Neural progenitor cell (in vitro differentiated cells): ENCODE results near the gene PC. TPM values are rescaled to one million over a fixed set of nuclear protein-coding genes. Genes with fewer than 3 reads are reported as not detected.

Experiments
- DNase-seq: peaks from one replicate; pipeline ENCODE4 v3.0.0-alpha.2; 2016; ENCODE audit warnings: low spot score
- H2AFZ ChIP-seq: fragments of 200-600 bp; sonication (generic); replicated peaks from 2 replicates; pipeline ENCODE4 v1.6.1; 2016; ENCODE audit warnings: antibody characterized with exemption
- H3F3A ChIP-seq: fragments of 200-600 bp; sonication (generic); 2 replicates; pipeline ENCODE4 v1.6.1; 2016; ENCODE audit warnings: antibody characterized with exemption, low read depth
- H3K27ac ChIP-seq: fragments of 200-600 bp; sonication (generic); 2 replicates; pipeline ENCODE4 v1.5.1; 2016; ENCODE audit warnings: mild to moderate bottlenecking
- H3K27me3 ChIP-seq: fragments of 200-600 bp; sonication (generic); 2 replicates; pipeline ENCODE4 v1.6.1; 2016; ENCODE audit warnings: mild to moderate bottlenecking, moderate library complexity
- H3K36me3 ChIP-seq: fragments of 200-600 bp; sonication (generic); 2 replicates; pipeline ENCODE4 v1.5.1; 2016
- H3K4me1 ChIP-seq: fragments of 200-600 bp; sonication (generic); 2 replicates; pipeline ENCODE4 v1.6.1; 2016; ENCODE audit warnings: mixed run types
- H3K4me2 ChIP-seq: fragments of 200-600 bp; sonication (generic); 2 replicates; pipeline ENCODE4 v1.6.1; 2016
- H3K4me3 ChIP-seq: fragments of 200-600 bp; sonication (generic); 2 replicates; pipeline ENCODE4 v1.5.1; 2016
- H3K79me2 ChIP-seq: fragments of 200-600 bp; sonication (generic); 2 replicates; pipeline ENCODE4 v1.6.1; 2016; ENCODE audit warnings: low read depth
- H3K9ac ChIP-seq: fragments of 200-600 bp; sonication (generic); 2 replicates; pipeline ENCODE4 v1.6.1; 2016
- H3K9me3 ChIP-seq: fragments of 200-600 bp; sonication (generic); 2 replicates; pipeline ENCODE4 v1.5.1; 2016; ENCODE audit warnings: low read depth
- H4K20me1 ChIP-seq: fragments of 200-600 bp; sonication (generic); 2 replicates; pipeline ENCODE4 v1.6.1; 2016; ENCODE audit warnings: low read depth
- H3K27ac Mint-ChIP-seq: 3 replicates; pipeline ENCODE4 v1.8.0; 2021; ENCODE audit warnings: mixed read lengths
- H3K27me3 Mint-ChIP-seq: 2 replicates; pipeline ENCODE4 v1.8.0; 2022; ENCODE audit warnings: low read depth, mild to moderate bottlenecking, inconsistent platforms, moderate library complexity, mixed read lengths; ENCODE audit not compliant: insufficient read depth
- H3K36me3 Mint-ChIP-seq: 3 replicates; pipeline ENCODE4 v1.8.0; 2021; ENCODE audit warnings: mixed read lengths
- H3K4me1 Mint-ChIP-seq: 3 replicates; pipeline ENCODE4 v1.8.0; 2021; ENCODE audit warnings: mixed read lengths
- H3K4me3 Mint-ChIP-seq: 3 replicates; pipeline ENCODE4 v1.8.0; 2021; ENCODE audit warnings: mild to moderate bottlenecking, moderate library complexity, mixed read lengths
- H3K9me3 Mint-ChIP-seq: 3 replicates; pipeline ENCODE4 v1.8.0; 2020; ENCODE audit warnings: mixed read lengths
- EZH2 ChIP-seq: fragments of 200-600 bp; sonication (generic); IDR thresholded peaks from 2 replicates; pipeline ENCODE4 v1.6.1; 2017; ENCODE audit warnings: antibody characterized with exemption, mild to moderate bottlenecking, moderate library complexity
- EZH2phosphoT487 ChIP-seq: fragments of 200-600 bp; sonication (generic); IDR thresholded peaks from 2 replicates; pipeline ENCODE4 v1.6.1; 2017; ENCODE audit warnings: antibody characterized with exemption
- total RNA-seq: library from RNA; depleted of rRNA; stranded (reverse); fragments of >200 nt; gene quantifications from 2 replicates; pipeline ENCODE4 v1.2.3, GENCODE V29; 2015; ENCODE audit warnings: low replicate concordance
- TF ChIP-seq, protein P1 (sequence below): fragments of 200-600 bp; sonication (generic); IDR thresholded peaks from 2 replicates; pipeline ENCODE4 v1.5.1; 2017; ENCODE audit warnings: antibody characterized with exemption, mild to moderate bottlenecking

PC gene
- total RNA-seq, 1 donor from 2014 or later = 11.4 TPM

- peaks cover 10% of the 10 kb centered on the region for H3K4me1 ChIP-seq
- Mint-ChIP-seq H3K4me3 (peak overlapping the region; percentile 83), H3K4me1 (peaks cover 13% of the 10 kb centered on the region), H3K9me3 (no peaks in the 10 kb centered on the region), H3K36me3 (no peaks in the 10 kb centered on the region), H3K27me3 (peaks cover 12% of the 10 kb centered on the region), H3K27ac (no peak overlapping the region)
- no peaks in the 10 kb centered on the region for H3K36me3 ChIP-seq
- H3K9me3 ChIP-seq = no peaks in the 10 kb centered on the region
- TF ChIP-seq EZH2phosphoT487 (no peak), EZH2 (no peak)
- TF ChIP-seq, protein P1, sequence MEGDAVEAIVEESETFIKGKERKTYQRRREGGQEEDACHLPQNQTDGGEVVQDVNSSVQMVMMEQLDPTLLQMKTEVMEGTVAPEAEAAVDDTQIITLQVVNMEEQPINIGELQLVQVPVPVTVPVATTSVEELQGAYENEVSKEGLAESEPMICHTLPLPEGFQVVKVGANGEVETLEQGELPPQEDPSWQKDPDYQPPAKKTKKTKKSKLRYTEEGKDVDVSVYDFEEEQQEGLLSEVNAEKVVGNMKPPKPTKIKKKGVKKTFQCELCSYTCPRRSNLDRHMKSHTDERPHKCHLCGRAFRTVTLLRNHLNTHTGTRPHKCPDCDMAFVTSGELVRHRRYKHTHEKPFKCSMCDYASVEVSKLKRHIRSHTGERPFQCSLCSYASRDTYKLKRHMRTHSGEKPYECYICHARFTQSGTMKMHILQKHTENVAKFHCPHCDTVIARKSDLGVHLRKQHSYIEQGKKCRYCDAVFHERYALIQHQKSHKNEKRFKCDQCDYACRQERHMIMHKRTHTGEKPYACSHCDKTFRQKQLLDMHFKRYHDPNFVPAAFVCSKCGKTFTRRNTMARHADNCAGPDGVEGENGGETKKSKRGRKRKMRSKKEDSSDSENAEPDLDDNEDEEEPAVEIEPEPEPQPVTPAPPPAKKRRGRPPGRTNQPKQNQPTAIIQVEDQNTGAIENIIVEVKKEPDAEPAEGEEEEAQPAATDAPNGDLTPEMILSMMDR = no peak
- H3K27me3 ChIP-seq = no peaks in the 10 kb centered on the region
- no peaks in the 10 kb centered on the region for H3K79me2 ChIP-seq
- peaks cover 5% of the 10 kb centered on the region for H4K20me1 ChIP-seq
- H2AFZ ChIP-seq = no peak overlapping the region
- H3K4me2 ChIP-seq = peak overlapping the region; percentile 76
- H3K9ac ChIP-seq = no peak overlapping the region
- H3K27ac ChIP-seq = no peak overlapping the region
- peaks cover 14% of the 10 kb centered on the region for H3F3A ChIP-seq
- peak; percentile 44 for DNase-seq
- H3K4me3 ChIP-seq = peak overlapping the region; percentile 69
Measured at GRCh38 chr11:66857234-66857926, 100.8 kb downstream of the PC start.

GRCh38 chr11:66856496-66857233 lies 101.5 kb downstream of the PC start, which contains the start of gene LRFN4:
Gene LRFN4 (plus strand): TSS chr11:66857064. CDS start chr11:66857745, 681 bp downstream.
- H3K4me1 ChIP-seq = peaks cover 10% of the 10 kb centered on the region
- Mint-ChIP-seq H3K27me3 (peaks cover 15% of the 10 kb centered on the region), H3K4me3 (peak within 1 kb of the TSS; percentile 96), H3K27ac (no peak within 1 kb of the TSS), H3K9me3 (peaks cover 2% of the 10 kb centered on the region), H3K36me3 (no peaks in the 10 kb centered on the region), H3K4me1 (peaks cover 13% of the 10 kb centered on the region)
- peaks cover 14% of the 10 kb centered on the region for H3F3A ChIP-seq
- H3K4me2 ChIP-seq = peak within 1 kb of the TSS; percentile 83
- no peaks in the 10 kb centered on the region for H3K27me3 ChIP-seq
- H4K20me1 ChIP-seq = peaks cover 5% of the 10 kb centered on the region
- peak within 1 kb of the TSS; percentile 69 for H3K4me3 ChIP-seq
- DNase-seq = peak; percentile 87
- TF ChIP-seq, protein P1 = no peak
- no peak for TF ChIP-seq EZH2phosphoT487
- no peak for TF ChIP-seq EZH2
- H3K9ac ChIP-seq = peak within 1 kb of the TSS; percentile 57
- peak within 1 kb of the TSS; percentile 34 for H3K27ac ChIP-seq
- no peaks in the 10 kb centered on the region for H3K79me2 ChIP-seq
- no peaks in the 10 kb centered on the region for H3K9me3 ChIP-seq
- H3K36me3 ChIP-seq = no peaks in the 10 kb centered on the region
- H2AFZ ChIP-seq = peak within 1 kb of the TSS; percentile 52

DNA sequence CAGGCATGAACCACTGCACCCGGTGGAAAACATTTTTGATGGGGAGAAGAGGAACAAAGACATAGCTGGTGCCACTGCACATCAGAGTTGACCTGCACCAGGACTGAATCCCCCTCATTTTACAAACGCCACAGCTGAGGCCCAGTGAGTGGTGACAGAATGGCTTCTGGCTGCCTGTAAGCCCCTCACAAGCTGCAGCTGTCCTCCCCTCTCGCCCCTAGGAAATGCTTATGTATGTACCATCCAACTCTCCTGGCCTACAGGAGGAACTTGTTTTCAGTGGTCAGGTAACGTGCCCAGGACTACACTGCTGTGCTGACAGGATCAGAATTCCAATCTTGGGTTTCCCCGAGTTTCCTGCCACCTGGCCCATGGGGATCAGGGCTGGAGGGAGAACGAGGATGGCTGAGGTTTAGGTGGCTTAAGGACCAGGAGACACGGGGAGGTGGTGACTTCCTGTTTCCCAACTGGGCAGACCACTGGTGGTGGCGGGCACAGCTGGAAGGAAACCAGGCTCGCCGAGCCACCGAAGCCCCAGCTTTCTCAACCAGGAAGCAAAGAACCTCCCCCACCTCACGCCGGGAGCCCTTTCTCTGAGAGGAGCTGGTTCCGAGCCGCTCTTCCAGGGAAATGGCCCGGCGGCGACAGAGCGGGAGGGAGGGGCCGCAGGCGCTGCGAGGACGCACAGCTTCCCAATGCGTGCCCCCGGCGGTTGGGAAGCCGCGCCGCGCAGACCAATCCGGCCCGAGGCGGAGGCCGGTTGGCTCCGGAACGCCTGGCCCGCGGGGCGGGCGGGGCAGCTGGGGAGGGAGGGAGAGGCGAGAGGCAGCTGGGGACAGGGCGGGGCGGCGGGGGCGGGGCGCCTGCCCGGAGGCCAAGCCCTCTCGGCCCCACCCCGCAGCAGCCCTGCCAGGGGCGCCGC lies 102.3 kb downstream of the PC start:
- no peaks in the 10 kb centered on the region for H3K36me3 Mint-ChIP-seq
- Histone ChIP-seq H3F3A (peaks cover 14% of the 10 kb centered on the region), H3K27ac (peak overlapping the region; percentile 34), H3K4me1 (peaks cover 10% of the 10 kb centered on the region), H3K4me2 (peak overlapping the region; percentile 83), H3K4me3 (peak overlapping the region; percentile 69), H2AFZ (peak overlapping the region; percentile 52), H3K9ac (peak overlapping the region; percentile 57), H3K36me3 (no peaks in the 10 kb centered on the region), H3K79me2 (no peaks in the 10 kb centered on the region), H4K20me1 (peaks cover 5% of the 10 kb centered on the region), H3K9me3 (no peaks in the 10 kb centered on the region), H3K27me3 (no peaks in the 10 kb centered on the region)
- peak; percentile 99 for DNase-seq
- peak overlapping the region; percentile 96 for H3K4me3 Mint-ChIP-seq
- peaks cover 13% of the 10 kb centered on the region for H3K4me1 Mint-ChIP-seq
- TF ChIP-seq, protein P1 = no peak
- TF ChIP-seq EZH2 = peak; percentile 18
- peak overlapping the region; percentile 75 for H3K27ac Mint-ChIP-seq
- H3K27me3 Mint-ChIP-seq = peaks cover 15% of the 10 kb centered on the region
- peaks cover 2% of the 10 kb centered on the region for H3K9me3 Mint-ChIP-seq
